ENCODE measurements around the gene ARHGAP15.

ARHGAP15 gene

DNA sequence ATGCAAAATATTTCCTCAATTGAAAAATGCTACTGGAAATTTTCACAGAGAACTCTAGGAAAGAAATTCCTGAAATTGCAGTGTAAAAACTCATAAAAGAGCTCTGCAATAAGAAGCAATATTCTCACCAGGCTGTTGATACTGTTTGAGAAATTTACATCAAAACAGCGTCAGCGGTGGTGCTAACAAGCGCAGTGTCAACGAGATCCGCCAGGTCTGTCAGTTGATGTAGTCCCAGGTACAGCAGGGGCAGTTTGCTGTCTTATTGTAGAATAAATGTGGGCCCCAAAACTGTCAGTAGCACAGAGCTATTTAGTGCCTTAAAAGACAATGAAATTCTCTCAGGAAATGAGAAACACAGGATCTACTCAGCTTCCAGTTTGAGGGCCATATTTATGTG, 611.2 kb downstream of the ARHGAP15 start:
- no peak for DNase-seq

DNA sequence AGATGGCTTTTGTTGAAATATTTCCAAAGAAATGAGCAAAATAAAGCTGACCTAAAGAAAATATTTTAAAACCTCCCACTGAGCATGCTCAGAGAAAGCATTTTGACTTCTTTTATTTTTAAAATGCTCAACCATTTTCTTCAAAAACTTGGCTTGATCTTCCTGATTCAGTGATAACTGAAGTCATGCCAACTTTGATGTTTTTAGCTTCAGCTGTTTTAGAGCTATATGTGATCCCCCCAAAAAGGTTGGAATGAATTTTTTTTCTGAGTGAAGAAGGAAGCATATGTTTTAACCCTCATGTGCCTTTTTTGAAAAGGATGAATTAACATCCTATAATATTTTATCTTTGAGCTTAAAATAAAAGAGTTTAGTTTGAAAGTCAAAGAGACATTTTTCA, 612.0 kb downstream of the ARHGAP15 start:
- no peak for DNase-seq

- DNase-seq, result no peak
Measured at GRCh38 chr2:143742581-143742980, 613.4 kb downstream of the ARHGAP15 start.

DNA sequence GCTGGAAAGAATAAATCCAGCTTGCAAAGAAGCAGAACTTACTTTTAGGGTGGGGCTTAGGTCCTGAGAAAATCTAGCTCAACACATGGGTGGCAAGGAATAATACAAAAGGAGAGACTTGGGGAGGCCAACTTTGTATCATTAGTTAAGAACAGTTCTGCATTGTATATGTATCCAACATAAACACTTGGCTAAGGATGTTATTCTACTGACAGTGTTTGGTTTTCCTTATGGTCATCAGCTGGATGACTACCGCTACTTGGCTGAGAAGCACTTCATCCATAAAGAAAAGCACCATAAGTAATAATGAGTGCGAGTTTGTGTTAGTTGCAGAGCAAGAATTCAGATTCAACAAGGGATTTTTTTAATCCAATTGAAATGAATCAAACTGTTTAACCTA, 614.9 kb downstream of the ARHGAP15 start:
- DNase-seq, result no peak

- no peak for DNase-seq
Measured at GRCh38 chr2:143745060-143745459, 615.8 kb downstream of the ARHGAP15 start.

GRCh38 chr2:143754742-143755141, 625.5 kb downstream of the ARHGAP15 start:
- DNase-seq, result no peak

DNA sequence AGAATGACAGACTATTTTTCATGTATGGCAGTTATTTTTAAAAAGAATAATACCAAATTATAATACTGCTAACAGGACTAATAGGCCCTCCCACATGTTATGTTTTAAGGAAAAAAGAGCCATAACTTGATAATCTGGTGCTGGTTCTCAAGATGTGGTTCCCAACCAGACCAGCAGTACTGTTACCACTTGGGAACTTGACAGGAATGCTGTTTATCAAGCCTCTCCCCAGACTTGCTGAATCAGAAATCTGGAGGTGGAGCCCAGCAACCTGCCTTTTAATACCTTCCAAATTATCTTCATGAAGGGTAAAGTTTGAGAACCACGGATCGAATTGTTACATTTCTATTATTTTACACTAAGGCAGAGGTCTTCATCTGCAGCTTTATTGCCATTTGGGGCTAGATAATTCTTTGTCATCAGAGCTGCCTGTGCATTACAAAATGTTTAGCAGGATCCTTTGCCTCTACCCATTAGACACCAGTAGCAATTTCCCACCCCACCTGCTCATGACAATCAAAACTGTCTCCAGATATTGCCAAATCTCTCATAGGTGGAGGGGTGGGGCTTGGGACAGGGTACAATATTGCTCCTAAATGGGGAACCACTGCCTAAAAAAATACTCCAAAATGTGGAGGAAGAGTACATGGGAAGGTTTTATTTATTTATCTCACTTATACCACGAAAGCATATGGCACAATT, 629.6 kb downstream of the ARHGAP15 start:
- no peak for DNase-seq

DNA sequence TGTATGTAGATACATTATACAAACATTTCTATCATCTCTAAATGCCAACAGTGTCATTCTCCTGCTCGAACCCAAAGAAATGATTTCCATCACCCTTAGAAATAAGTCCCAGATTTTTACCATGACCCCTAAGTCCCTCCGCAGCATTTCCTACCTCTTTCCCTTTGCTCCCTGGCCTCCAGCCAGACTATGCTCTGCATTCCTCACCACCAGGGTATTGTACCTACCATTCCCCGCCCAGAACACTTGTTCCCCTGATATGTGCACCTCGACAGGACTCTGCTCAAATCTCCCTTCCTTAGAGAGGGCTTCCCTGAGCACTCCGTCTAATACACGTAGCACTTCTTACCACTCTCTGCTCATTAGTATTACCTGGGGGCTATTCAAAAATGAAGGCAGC, 630.2 kb downstream of the ARHGAP15 start:
- no peak for DNase-seq

- DNase-seq, result no peak
Measured at GRCh38 chr2:143762176-143762928, 633.1 kb downstream of the ARHGAP15 start.

GRCh38 chr2:143764261-143764660, 635.0 kb downstream of the ARHGAP15 start:
- no peak for DNase-seq

- no peak for DNase-seq
Measured at GRCh38 chr2:143764706-143765105, 635.5 kb downstream of the ARHGAP15 start.

DNA sequence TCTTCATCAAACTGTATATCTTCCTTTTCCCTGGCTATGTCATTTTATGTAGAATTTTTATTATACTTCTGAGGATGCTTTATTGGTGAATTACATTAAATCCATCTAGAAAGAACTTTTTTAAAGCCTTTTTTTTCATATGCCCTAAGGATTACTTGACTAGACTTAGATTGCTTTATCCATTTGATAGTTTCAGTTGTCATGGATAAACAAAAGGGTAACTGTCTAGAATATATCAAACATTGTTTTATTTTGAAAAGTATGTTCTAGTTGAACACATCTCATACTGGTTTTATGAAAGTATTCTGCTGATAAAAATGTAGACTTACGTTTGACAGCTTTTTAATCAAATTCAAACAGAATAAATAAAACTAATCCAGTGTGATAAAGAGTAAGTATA, 639.8 kb downstream of the ARHGAP15 start:
- DNase-seq, result no peak

DNA sequence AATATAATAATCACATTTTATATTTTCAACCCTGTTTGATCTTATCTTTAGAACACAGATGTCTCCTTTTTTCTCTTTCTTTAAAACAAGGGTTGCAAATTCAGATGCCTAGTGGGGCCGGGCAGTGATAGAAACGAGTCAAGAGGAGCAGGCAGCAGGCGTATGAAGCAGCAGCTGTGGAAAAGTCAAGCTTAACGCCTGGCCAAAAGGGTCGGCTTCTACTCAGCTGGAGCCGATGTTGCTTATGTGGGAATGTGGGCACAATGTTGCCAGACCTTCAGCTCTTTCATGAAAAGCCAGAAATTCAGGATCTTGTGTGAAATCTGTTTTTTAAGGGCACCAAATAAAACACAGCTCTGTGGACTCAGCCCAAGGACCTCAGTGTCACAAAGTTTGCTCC, 642.7 kb downstream of the ARHGAP15 start:
- DNase-seq, result no peak

GRCh38 chr2:143776526-143777297, 647.5 kb downstream of the ARHGAP15 start:
- DNase-seq, result no peak

DNA sequence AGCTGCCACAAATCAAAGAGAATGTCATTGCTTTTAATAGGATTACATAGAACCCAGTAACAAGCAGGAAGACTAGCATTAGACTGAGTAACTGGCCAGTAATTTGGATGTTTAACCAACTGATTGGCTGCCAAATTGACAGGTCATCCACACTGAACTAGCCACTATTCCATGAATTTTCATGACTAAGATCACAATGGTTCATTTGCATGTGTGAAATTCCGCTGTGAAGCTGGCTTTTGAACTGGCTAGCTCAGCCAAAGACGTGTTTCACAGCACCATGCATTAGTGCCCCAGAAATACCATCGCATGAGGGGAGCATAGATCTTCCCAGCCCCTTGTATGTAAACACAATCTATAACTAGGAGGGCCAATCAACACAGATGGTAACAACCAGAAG, 649.8 kb downstream of the ARHGAP15 start:
- DNase-seq, result no peak

GRCh38 chr2:143786026-143786765, 657.0 kb downstream of the ARHGAP15 start:
- no peak for DNase-seq

DNA sequence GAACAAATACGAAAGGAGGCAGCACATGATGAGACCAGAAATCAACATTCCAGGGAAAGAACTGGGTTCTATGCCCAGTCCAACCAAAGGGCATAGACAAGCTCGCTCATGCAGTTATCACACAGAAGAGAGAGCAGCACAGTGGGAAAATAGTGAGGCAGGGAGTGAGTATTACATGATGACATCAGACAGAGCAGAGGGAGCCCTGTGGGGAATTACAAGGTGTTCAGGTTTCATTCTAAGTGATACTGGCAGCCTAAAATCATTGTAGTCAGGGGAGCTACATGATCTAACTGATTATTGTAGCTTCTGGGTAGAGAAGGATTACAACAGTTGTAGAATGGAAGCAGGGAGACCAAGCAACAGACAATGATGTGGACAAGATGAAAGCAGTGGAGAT, 658.5 kb downstream of the ARHGAP15 start:
- DNase-seq, result no peak

DNA sequence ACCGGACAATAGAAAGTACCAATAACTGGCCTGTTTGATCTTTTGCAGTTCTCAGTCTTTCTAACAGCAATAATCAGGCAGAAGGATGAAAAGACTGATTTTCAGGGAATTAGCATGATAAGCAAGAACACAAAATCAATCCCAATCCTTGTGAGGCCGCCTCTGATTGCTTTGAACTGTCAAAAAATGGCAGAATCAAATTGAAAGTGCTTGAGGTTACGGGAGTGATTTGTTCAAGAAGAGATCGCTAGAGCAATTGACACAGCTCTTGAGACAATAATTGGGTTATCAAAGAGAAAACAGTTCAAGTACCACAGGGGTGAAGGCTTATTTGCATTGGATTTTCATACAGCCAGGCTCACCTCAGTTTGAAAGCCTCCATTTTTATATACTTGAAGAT, 663.4 kb downstream of the ARHGAP15 start:
- DNase-seq, result no peak

DNA sequence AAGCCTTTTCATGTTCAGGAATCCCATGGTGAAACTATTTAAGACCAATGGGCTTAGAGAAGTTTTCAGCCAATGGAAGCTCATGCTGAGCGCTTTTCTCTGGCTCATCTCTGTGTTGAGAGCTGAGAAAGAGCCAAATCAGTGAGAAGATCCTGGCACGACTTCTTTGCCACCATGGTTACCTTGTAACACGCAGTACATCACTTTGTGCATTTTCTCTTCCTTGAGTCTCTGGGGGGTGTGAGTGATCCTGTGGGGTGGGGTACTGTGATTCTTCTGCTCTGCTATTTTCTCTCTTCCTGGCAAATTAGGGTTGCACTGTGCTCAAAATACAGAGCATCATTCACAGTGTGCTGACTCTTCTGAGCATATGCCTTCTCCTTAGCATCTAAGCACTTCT, 664.2 kb downstream of the ARHGAP15 start:
- DNase-seq, result no peak

- no peak for DNase-seq
Measured at GRCh38 chr2:143796051-143796450, 666.8 kb downstream of the ARHGAP15 start.

GRCh38 chr2:143801561-143801960, 672.3 kb downstream of the ARHGAP15 start:
- DNase-seq, result no peak

GRCh38 chr2:143802242-143802641, 673.0 kb downstream of the ARHGAP15 start:
- DNase-seq, result no peak

Measured in retina (tissue), 1 donor.